HFFc6 (cell line): ENCODE results near the gene SPC24. TPM values are rescaled to one million over a fixed set of nuclear protein-coding genes. Genes with fewer than 3 reads are reported as not detected.
A peak's percentile ranks its signal among the peaks of the same experiment; 100 is the strongest.

ENCODE experiments used
- DNase-seq: peaks from one replicate; pipeline ENCODE4 v3.0.0-alpha.2; 2018
- H3K27ac Mint-ChIP-seq: 2 replicates; pipeline ENCODE4 v1.8.0; 2020; ENCODE audit warnings: mild to moderate bottlenecking, mixed read lengths
- H3K27me3 Mint-ChIP-seq: 2 replicates; pipeline ENCODE4 v1.8.0; 2021; ENCODE audit warnings: mild to moderate bottlenecking, moderate library complexity, mixed read lengths; ENCODE audit not compliant: insufficient read depth
- H3K36me3 Mint-ChIP-seq: 2 replicates; pipeline ENCODE4 v1.8.0; 2021; ENCODE audit warnings: low read depth, mixed read lengths
- H3K4me1 Mint-ChIP-seq: 2 replicates; pipeline ENCODE4 v1.8.0; 2020; ENCODE audit warnings: low read depth, mixed read lengths
- H3K4me3 Mint-ChIP-seq: 2 replicates; pipeline ENCODE4 v1.8.0; 2020; ENCODE audit warnings: mild to moderate bottlenecking, moderate library complexity, mixed read lengths
- H3K9me3 Mint-ChIP-seq: 2 replicates; pipeline ENCODE4 v1.8.0; 2020; ENCODE audit warnings: mild to moderate bottlenecking, mixed read lengths
- total RNA-seq, 6 experiments: library from RNA; stranded (reverse); fragmentation: NEBNext Ultra II Directional; extraction: Animal tissue kit (Norgen Biotek cat#: 25700); gene quantifications; 2 replicates in 1 of 6; 3 replicates in 5 of 6; pipeline ENCODE4 v1.2.3, GENCODE V29; 2021
- TF ChIP-seq, protein P1 (sequence below): fragments of 200-600 bp; sonication (generic); IDR thresholded peaks from 2 replicates; pipeline ENCODE4 v1.5.0; 2021; ENCODE audit warnings: antibody characterized with exemption, mild to moderate bottlenecking

SPC24 gene
- total RNA-seq, 6 experiments from 2014 or later = 21.0 to 54.6 (median 50.3) TPM

DNA sequence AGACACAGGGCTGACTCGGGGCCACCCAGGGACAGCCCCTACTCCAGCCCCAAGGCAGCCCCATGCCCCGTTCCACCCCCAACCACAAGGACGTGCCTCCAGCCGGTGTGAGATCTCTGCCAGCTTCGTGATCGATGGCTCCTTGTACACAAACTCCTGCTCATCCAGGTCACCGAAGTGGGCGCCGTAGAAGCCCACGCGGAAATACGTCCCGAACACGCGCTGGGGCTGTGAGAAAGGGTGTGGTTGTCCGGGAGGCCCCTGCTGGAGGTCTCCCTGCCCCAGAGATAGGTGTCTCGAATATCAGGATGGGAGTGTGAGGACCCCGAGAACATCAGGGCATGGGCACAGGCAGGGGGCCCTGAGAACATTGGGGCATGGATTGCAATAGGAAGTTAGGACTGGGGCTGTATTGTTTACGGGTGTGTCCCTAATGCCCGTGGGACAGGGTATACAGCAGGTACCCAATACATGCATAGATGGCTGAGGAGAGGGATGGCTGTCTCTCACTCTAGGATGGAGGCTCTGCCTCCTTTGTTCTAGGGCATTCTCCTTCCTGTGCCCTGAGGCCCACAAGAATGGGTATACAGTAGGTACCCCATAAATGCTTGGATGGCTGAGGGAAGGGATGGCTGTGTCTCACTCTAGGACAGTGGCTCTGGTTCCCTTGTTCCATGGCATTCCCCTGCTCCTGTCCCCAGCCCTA lies 47.1 kb upstream of the SPC24 start:
- no peaks in the 10 kb centered on the region for H3K36me3 Mint-ChIP-seq
- no peak for DNase-seq
- no peaks in the 10 kb centered on the region for H3K9me3 Mint-ChIP-seq
- peaks cover 3% of the 10 kb centered on the region; the same call in 1 of the 2 replicates for H3K27me3 Mint-ChIP-seq
- peak overlapping the region; percentile 97 for H3K27ac Mint-ChIP-seq
- TF ChIP-seq, protein P1, sequence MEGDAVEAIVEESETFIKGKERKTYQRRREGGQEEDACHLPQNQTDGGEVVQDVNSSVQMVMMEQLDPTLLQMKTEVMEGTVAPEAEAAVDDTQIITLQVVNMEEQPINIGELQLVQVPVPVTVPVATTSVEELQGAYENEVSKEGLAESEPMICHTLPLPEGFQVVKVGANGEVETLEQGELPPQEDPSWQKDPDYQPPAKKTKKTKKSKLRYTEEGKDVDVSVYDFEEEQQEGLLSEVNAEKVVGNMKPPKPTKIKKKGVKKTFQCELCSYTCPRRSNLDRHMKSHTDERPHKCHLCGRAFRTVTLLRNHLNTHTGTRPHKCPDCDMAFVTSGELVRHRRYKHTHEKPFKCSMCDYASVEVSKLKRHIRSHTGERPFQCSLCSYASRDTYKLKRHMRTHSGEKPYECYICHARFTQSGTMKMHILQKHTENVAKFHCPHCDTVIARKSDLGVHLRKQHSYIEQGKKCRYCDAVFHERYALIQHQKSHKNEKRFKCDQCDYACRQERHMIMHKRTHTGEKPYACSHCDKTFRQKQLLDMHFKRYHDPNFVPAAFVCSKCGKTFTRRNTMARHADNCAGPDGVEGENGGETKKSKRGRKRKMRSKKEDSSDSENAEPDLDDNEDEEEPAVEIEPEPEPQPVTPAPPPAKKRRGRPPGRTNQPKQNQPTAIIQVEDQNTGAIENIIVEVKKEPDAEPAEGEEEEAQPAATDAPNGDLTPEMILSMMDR = no peak
- H3K4me3 Mint-ChIP-seq = peak overlapping the region; percentile 68
- H3K4me1 Mint-ChIP-seq = peaks cover 36% of the 10 kb centered on the region

GRCh38 chr19:11201791-11202190 lies 46.2 kb upstream of the SPC24 start:
- no peaks in the 10 kb centered on the region for H3K36me3 Mint-ChIP-seq
- no peak overlapping the region for H3K4me3 Mint-ChIP-seq
- H3K9me3 Mint-ChIP-seq = no peaks in the 10 kb centered on the region
- peaks cover 36% of the 10 kb centered on the region for H3K4me1 Mint-ChIP-seq
- H3K27me3 Mint-ChIP-seq = peaks cover 3% of the 10 kb centered on the region; the same call in 1 of the 2 replicates
- DNase-seq = no peak
- TF ChIP-seq, protein P1 = no peak
- peak overlapping the region; percentile 45; the same call in 1 of the 2 replicates for H3K27ac Mint-ChIP-seq

GRCh38 chr19:11200931-11201330 lies 45.3 kb upstream of the SPC24 start:
- DNase-seq = no peak
- Mint-ChIP-seq H3K27ac (no peak overlapping the region), H3K27me3 (0 out of 2 replicates have a peak, but pooled peaks cover 1% of the 10 kb centered on the region), H3K4me3 (no peak overlapping the region), H3K4me1 (peaks cover 43% of the 10 kb centered on the region), H3K36me3 (no peaks in the 10 kb centered on the region; the same call in 1 of the 2 replicates), H3K9me3 (no peaks in the 10 kb centered on the region)
- TF ChIP-seq, protein P1 = no peak

- DNase-seq = no peak
- TF ChIP-seq, protein P1 = no peak
- no peak overlapping the region for H3K4me3 Mint-ChIP-seq
- H3K4me1 Mint-ChIP-seq = peaks cover 50% of the 10 kb centered on the region
- H3K27me3 Mint-ChIP-seq = 0 out of 2 replicates have a peak, but pooled peaks cover 1% of the 10 kb centered on the region
- H3K27ac Mint-ChIP-seq = no peak overlapping the region
- peaks cover 6% of the 10 kb centered on the region for H3K36me3 Mint-ChIP-seq
- H3K9me3 Mint-ChIP-seq = no peaks in the 10 kb centered on the region
These were observed 44.5 kb upstream of the SPC24 start for GRCh38 chr19:11200015-11200574.

DNA sequence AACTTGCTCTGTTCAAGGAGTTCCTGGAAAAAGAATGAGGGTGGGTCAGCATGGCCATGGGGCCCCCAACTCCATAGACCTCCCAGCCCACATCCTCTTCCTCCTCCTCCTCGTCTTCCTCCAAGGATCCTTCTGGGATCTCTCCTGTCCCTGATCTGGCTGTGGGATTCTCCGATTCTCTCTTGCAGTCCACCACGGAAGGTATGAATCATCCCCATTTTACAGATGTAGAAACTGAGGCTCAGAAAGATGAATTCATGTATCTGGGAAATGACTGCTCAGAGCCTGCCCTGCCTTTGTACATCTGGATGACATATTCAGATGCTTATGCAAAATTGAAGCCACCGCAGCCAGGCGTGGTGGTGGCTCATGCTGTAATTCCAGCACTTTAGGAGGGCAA lies 43.9 kb upstream of the SPC24 start:
- Mint-ChIP-seq H3K27ac (no peak overlapping the region), H3K36me3 (peaks cover 6% of the 10 kb centered on the region), H3K4me3 (no peak overlapping the region), H3K9me3 (no peaks in the 10 kb centered on the region), H3K4me1 (peaks cover 46% of the 10 kb centered on the region), H3K27me3 (0 out of 2 replicates have a peak, but pooled peaks cover 1% of the 10 kb centered on the region)
- TF ChIP-seq, protein P1 = no peak
- no peak for DNase-seq
